GM12872 (cell line): Measurements from ENCODE around the gene PGS1.

Source experiments
- CTCF ChIP-seq: IDR thresholded peaks from 3 replicates; pipeline ENCODE4 v1.5.1; 2011; ENCODE audit warnings: low read depth, mild to moderate bottlenecking, low read length, moderate library complexity; ENCODE audit not compliant: insufficient read depth

PGS1 gene

GRCh38 chr17:78358538-78359320 lies 19.7 kb upstream of the PGS1 start:
- TF ChIP-seq CTCF, result no peak

DNA sequence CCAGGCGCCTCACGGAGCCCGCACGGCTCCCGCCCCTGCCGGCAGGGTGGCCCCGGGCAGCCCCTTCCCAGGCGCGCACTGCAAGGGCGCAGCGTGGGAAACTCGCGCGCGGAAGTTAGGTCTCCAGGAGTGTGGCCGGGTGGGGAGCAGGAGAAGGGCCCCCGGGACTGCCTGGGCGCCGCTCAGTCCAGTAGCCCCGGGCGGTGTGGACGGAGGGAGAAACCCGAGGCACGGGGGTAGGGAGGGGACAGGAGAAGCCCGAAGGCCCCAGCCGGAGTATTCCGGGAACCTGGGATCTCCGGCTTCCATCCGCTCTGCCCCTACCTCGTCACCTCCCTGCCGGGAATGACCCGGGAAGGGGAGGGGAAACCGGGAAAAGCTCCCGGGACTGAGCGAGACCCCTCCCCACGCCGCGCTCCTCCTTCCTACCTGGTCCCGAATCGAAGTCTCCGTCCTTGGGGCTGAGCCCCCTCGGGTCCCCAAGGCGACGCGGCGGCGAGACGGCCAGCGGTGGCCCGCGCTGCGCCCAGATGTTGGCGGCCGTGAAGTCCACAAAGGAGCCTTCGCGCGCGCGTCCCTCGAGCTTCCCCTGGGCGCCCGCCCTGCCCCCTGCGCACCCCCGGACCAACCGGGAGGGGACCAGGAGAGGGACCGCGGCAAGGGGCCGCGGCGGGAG lies 19.0 kb upstream of the PGS1 start:
- TF ChIP-seq CTCF, result no peak

DNA sequence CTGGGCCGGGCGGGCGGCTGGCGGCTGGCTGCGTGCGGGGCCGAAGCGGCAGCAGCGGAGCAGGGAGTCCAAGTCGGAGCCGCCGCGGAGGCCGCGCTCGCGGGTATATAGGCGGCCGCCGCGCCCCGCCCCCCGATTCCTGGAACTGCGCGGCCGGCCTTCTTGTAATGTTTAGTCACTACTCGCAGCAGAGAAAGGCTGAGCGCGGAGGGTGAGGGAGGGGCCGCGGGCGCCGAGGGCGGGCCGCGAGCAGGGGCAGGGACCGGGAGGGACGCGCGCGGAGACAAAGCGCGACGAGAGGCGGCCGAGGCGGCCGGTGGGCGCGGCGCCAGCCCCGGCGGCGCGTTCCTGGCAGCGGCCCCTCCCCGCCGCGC lies 18.5 kb upstream of the PGS1 start, which contains the start of gene SOCS3:
Gene SOCS3 (minus strand): TSS at position 81 of the 374 bp plus-strand sequence. CDS start 982 bp downstream, outside the sequence.
- no peak for TF ChIP-seq CTCF

DNA sequence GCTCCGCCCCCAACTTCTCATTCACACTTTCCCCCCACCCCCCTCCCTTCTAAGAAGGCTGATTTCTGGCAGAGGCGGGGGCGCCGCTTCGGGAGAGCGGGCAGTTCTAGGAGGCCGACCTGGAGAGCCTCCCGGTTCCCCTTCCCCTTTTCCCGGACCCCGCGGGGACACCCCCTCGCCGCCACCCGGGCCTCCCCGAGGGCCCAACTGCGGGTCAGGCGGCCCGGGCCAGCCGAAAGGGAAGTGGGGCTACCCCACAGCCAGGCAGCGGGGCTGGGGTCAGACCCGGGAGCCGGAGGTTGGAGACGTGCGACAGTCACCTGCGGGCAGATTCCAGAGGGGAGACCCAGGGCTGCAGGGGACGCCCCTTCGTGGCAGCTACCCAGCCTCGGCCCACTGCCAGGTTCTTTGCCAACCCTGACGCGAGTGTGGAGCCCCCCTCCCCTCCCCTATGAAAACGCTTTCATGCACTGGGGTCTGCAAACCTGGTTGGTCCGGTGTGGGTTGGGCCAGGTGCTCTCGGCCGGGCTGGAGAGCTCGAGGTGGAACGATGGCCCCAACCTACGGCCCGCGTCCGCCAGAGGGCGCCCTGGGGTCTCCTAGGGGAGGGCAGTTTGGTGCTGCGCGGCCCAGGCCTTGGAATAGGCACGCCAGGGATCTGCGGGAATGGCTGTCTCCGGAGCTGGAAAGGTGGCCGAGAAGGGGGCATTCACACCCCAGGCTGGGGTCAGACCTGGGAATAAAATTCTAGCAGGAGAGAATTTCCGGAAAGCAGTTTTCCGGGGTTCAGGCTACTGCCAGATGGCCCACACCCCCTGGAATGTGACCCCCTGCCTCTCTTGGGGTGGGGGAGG lies 17.9 kb upstream of the PGS1 start:
- peak; percentile 90 for TF ChIP-seq CTCF

- TF ChIP-seq CTCF, result no peak
These were observed 17.2 kb upstream of the PGS1 start for GRCh38 chr17:78361225-78361701.

DNA sequence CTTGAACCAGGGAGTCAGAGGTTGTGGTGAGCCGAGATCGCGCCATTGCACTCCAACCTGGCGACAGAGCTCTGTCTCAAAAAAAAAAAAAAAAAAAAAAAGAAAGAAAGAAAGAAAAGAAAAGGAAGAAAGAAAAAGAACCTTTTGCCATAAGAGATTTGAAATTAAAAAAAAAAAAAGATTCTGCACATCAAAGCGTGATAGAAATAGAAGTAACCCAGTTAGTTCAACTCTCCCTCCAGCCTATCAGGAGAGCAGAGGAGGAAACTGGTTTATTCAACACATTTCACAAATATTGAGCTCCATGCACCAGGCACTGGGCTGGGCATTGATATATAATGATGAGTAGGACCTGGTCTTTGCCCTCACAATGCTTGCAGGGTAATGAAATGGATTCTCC lies 16.2 kb upstream of the PGS1 start:
- TF ChIP-seq CTCF, result no peak

- 0 out of 3 replicates have a peak, but pooled peaks have one; percentile 19 for TF ChIP-seq CTCF
These were observed 15.8 kb upstream of the PGS1 start for GRCh38 chr17:78362671-78363070.
